SK-N-SH treated with all-trans-retinoic acid at 6 μM for 48 hours (cell line): ENCODE data around the gene SMPDL3B.

Experiments
- ATAC-seq: fragments of 200-7000 bp; cut with Tn5 transposase; 3 replicates; pipeline ENCODE4 v1.9.1; 2020; ENCODE audit warnings: mild to moderate bottlenecking, moderate library complexity
- BACH2 ChIP-seq: fragments of 250-450 bp; sonication (Bioruptor Pico); IDR thresholded peaks from 2 replicates; pipeline ENCODE4 v1.9.0; 2021; ENCODE audit warnings: mild to moderate bottlenecking, borderline replicate concordance
- CSDC2 ChIP-seq: fragments of 250-450 bp; sonication (Bioruptor Pico); IDR thresholded peaks from 2 replicates; pipeline ENCODE4 v1.5.0; 2020; ENCODE audit warnings: mild to moderate bottlenecking, moderate library complexity
- CSRNP3 ChIP-seq: fragments of 250-450 bp; sonication (Bioruptor Pico); IDR thresholded peaks from 2 replicates; pipeline ENCODE4 v1.5.1; 2021; ENCODE audit warnings: mild to moderate bottlenecking, moderate library complexity
- ESRRG ChIP-seq: fragments of 250-450 bp; sonication (Bioruptor Pico); IDR thresholded peaks from 2 replicates; pipeline ENCODE4 v1.6.1; 2021; ENCODE audit warnings: mild to moderate bottlenecking
- GLIS3 ChIP-seq: fragments of 250-450 bp; sonication (Bioruptor Pico); IDR thresholded peaks from 2 replicates; pipeline ENCODE4 v1.5.0; 2020; ENCODE audit warnings: mild to moderate bottlenecking, moderate library complexity
- ISL1 ChIP-seq: fragments of 250-450 bp; sonication (Bioruptor Pico); IDR thresholded peaks from 2 replicates; pipeline ENCODE4 v2.1.2; 2022; ENCODE audit warnings: mild to moderate bottlenecking, moderate library complexity
- PATZ1 ChIP-seq: fragments of 250-450 bp; sonication (Bioruptor Pico); IDR thresholded peaks from 2 replicates; pipeline ENCODE4 v1.8.0; 2020; ENCODE audit warnings: mild to moderate bottlenecking, moderate library complexity, borderline replicate concordance
- POU6F1 ChIP-seq: fragments of 250-450 bp; sonication (Bioruptor Pico); IDR thresholded peaks from 2 replicates; pipeline ENCODE4 v1.8.0; 2021; ENCODE audit warnings: low read depth, mild to moderate bottlenecking, moderate library complexity, borderline replicate concordance
- RARB ChIP-seq: fragments of 250-450 bp; sonication (Bioruptor Pico); IDR thresholded peaks from 2 replicates; pipeline ENCODE4 v1.8.0; 2021; ENCODE audit warnings: mild to moderate bottlenecking, moderate library complexity
- SNAI2 ChIP-seq: fragments of 250-450 bp; sonication (Bioruptor Pico); IDR thresholded peaks from 2 replicates; pipeline ENCODE4 v1.5.0; 2020; ENCODE audit warnings: mild to moderate bottlenecking, moderate library complexity
- TCF4 ChIP-seq: fragments of 250-450 bp; sonication (Bioruptor Pico); IDR thresholded peaks from 2 replicates; pipeline ENCODE4 v1.8.0; 2021; ENCODE audit warnings: mild to moderate bottlenecking, moderate library complexity, borderline replicate concordance
- TOX ChIP-seq: fragments of 250-450 bp; sonication (Bioruptor Pico); IDR thresholded peaks from 2 replicates; pipeline ENCODE4 v1.8.0; 2021; ENCODE audit warnings: mild to moderate bottlenecking, moderate library complexity, borderline replicate concordance
- ZC3H10 ChIP-seq: fragments of 250-450 bp; sonication (Bioruptor Pico); IDR thresholded peaks from 2 replicates; pipeline ENCODE4 v1.5.1; 2021; ENCODE audit warnings: mild to moderate bottlenecking, moderate library complexity
- ZFP30 ChIP-seq: fragments of 450-650 bp; formaldehyde crosslinking; IDR thresholded peaks from 2 replicates; pipeline ENCODE4 v1.5.0; 2022; ENCODE audit warnings: mild to moderate bottlenecking, moderate library complexity
- ZNF565 ChIP-seq: fragments of 450-650 bp; formaldehyde crosslinking; conservative IDR thresholded peaks from 2 replicates; pipeline ENCODE4 v1.5.0; 2020; ENCODE audit warnings: low read depth, mild to moderate bottlenecking, moderate library complexity
- ZNF70 ChIP-seq: fragments of 450-650 bp; formaldehyde crosslinking; IDR thresholded peaks from 2 replicates; pipeline ENCODE4 v1.5.0; 2020; ENCODE audit warnings: mild to moderate bottlenecking, moderate library complexity
- TF ChIP-seq, protein P1 (sequence below): fragments of 250-450 bp; sonication (Bioruptor Pico); IDR thresholded peaks from 2 replicates; pipeline ENCODE4 v1.5.1; 2020; ENCODE audit warnings: low read depth, mild to moderate bottlenecking, moderate library complexity
- TF ChIP-seq, protein P2 (sequence below): fragments of 250-450 bp; sonication (Bioruptor Pico); IDR thresholded peaks from 2 replicates; pipeline ENCODE4 v1.5.0; 2020; ENCODE audit warnings: mild to moderate bottlenecking, moderate library complexity

Gene SMPDL3B, protein sequence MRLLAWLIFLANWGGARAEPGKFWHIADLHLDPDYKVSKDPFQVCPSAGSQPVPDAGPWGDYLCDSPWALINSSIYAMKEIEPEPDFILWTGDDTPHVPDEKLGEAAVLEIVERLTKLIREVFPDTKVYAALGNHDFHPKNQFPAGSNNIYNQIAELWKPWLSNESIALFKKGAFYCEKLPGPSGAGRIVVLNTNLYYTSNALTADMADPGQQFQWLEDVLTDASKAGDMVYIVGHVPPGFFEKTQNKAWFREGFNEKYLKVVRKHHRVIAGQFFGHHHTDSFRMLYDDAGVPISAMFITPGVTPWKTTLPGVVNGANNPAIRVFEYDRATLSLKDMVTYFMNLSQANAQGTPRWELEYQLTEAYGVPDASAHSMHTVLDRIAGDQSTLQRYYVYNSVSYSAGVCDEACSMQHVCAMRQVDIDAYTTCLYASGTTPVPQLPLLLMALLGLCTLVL

DNA sequence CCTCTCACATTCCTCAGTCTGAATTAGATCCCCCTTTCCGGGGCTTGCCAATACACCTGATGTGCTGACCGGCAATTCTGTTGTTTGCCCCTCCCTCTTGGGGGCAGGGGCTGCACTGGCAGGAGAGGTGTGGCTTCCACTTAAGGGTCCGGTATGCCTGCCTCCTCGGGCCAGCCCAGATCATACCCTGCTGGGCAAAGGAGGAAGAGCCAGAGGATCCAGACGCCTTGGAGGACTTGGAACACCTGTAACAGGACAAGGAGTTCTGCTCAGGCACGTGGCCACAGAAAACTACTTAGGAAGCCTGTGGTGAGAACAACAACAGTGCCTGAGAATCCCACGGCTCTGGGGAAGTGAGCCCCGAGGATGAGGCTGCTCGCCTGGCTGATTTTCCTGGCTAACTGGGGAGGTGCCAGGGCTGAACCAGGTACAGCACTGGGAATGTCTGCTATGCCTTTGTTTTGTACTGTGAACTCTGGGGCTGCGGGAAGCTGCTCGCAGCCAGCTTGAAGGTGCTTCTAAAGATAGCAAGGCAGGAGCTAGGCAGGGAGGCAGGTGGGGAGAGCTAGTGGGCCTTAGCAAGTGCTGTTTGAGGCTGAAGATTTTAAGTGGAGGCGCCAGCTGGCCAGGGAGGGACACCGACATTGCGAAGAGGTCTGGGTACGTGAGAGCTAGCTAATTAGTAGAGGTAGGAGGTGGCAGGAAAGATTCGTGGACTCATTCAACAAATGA is at the start of gene SMPDL3B:
Gene SMPDL3B (plus strand): TSS at position 183 of the 732 bp plus-strand sequence. CDS start 184 bp downstream, at position 367.
- peak; percentile 93 for ATAC-seq
- no peak for TF ChIP-seq ISL1
- no peak for TF ChIP-seq GLIS3 (CRISPR knock-in tag)
- no peak for TF ChIP-seq BACH2 (CRISPR knock-in tag)
- no peak for TF ChIP-seq POU6F1 (CRISPR knock-in tag)
- TF ChIP-seq ZC3H10 (CRISPR knock-in tag), result no peak
- TF ChIP-seq, protein P1, sequence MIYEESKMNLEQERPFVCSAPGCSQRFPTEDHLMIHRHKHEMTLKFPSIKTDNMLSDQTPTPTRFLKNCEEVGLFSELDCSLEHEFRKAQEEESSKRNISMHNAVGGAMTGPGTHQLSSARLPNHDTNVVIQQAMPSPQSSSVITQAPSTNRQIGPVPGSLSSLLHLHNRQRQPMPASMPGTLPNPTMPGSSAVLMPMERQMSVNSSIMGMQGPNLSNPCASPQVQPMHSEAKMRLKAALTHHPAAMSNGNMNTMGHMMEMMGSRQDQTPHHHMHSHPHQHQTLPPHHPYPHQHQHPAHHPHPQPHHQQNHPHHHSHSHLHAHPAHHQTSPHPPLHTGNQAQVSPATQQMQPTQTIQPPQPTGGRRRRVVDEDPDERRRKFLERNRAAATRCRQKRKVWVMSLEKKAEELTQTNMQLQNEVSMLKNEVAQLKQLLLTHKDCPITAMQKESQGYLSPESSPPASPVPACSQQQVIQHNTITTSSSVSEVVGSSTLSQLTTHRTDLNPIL (CRISPR knock-in tag), result no peak
- no peak for TF ChIP-seq ZNF70 (CRISPR knock-in tag)
- no peak for TF ChIP-seq ZFP30
- TF ChIP-seq TCF4 (CRISPR knock-in tag), result no peak
- no peak for TF ChIP-seq SNAI2 (CRISPR knock-in tag)
- TF ChIP-seq, protein P2, sequence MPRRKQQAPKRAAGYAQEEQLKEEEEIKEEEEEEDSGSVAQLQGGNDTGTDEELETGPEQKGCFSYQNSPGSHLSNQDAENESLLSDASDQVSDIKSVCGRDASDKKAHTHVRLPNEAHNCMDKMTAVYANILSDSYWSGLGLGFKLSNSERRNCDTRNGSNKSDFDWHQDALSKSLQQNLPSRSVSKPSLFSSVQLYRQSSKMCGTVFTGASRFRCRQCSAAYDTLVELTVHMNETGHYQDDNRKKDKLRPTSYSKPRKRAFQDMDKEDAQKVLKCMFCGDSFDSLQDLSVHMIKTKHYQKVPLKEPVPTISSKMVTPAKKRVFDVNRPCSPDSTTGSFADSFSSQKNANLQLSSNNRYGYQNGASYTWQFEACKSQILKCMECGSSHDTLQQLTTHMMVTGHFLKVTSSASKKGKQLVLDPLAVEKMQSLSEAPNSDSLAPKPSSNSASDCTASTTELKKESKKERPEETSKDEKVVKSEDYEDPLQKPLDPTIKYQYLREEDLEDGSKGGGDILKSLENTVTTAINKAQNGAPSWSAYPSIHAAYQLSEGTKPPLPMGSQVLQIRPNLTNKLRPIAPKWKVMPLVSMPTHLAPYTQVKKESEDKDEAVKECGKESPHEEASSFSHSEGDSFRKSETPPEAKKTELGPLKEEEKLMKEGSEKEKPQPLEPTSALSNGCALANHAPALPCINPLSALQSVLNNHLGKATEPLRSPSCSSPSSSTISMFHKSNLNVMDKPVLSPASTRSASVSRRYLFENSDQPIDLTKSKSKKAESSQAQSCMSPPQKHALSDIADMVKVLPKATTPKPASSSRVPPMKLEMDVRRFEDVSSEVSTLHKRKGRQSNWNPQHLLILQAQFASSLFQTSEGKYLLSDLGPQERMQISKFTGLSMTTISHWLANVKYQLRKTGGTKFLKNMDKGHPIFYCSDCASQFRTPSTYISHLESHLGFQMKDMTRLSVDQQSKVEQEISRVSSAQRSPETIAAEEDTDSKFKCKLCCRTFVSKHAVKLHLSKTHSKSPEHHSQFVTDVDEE (CRISPR knock-in tag), result no peak
- TF ChIP-seq PATZ1 (CRISPR knock-in tag), result no peak
- no peak for TF ChIP-seq ZNF565 (CRISPR knock-in tag)

GRCh38 chr1:27885114-27885528 is 49.7 kb upstream of the SMPDL3B start:
- TF ChIP-seq TOX (CRISPR knock-in tag) (no peak), RARB (CRISPR knock-in tag) (no peak), ZNF565 (CRISPR knock-in tag) (no peak), CSDC2 (CRISPR knock-in tag) (no peak), CSRNP3 (no peak), PATZ1 (CRISPR knock-in tag) (no peak), BACH2 (CRISPR knock-in tag) (no peak), ESRRG (CRISPR knock-in tag) (no peak)
- TF ChIP-seq, protein P2 (CRISPR knock-in tag), result no peak

More at GRCh38 chr1:27885114-27885528, 49.7 kb upstream of the SMPDL3B start:
- no peak for ATAC-seq
